K562 (cell line): Measurements from ENCODE around the gene GCNT2. TPM values are rescaled to one million over a fixed set of nuclear protein-coding genes. Genes with fewer than 3 reads are reported as not detected.

Experiments
- ATF3 ChIP-seq, 2 experiments: fragments of 450-650 bp in 1 of 2; sonication (generic) in 1 of 2; formaldehyde crosslinking in 1 of 2; IDR thresholded peaks in 1 of 2; conservative IDR thresholded peaks in 1 of 2; 2 replicates each; pipeline versions ENCODE4 v1.6.1 to v1.8.1; 2016 to 2023; ENCODE audit warnings: mild to moderate bottlenecking in 2 of 2, moderate library complexity in 2 of 2, inconsistent platforms in 1 of 2, missing genetic modification reagents in 1 of 2
- CBFA2T2 ChIP-seq: fragments of 450-650 bp; conservative IDR thresholded peaks from 2 replicates; pipeline ENCODE4 v1.6.1; 2017; ENCODE audit warnings: mild to moderate bottlenecking
- CBFA2T3 ChIP-seq: fragments of 450-650 bp; IDR thresholded peaks from 2 replicates; pipeline ENCODE4 v1.6.1; 2017
- CCNT2 ChIP-seq: IDR thresholded peaks from 2 replicates; pipeline ENCODE4 v1.6.1; 2011; ENCODE audit warnings: borderline replicate concordance, low read depth, mild to moderate bottlenecking, moderate library complexity, mixed read lengths, low read length; ENCODE audit not compliant: insufficient read length; ENCODE audit errors: extremely low read depth
- CREB1 ChIP-seq, 2 experiments: sonication (generic) in 1 of 2; formaldehyde crosslinking in 1 of 2; IDR thresholded peaks; 2 replicates each; pipeline versions ENCODE4 v1.6.1 to v1.8.0; 2012 to 2022; ENCODE audit warnings: inconsistent platforms in 1 of 2, mild to moderate bottlenecking in 1 of 2, missing genetic modification reagents in 1 of 2, moderate library complexity in 1 of 2
- HDAC8 ChIP-seq: fragments of 450-650 bp; IDR thresholded peaks from 2 replicates; pipeline ENCODE4 v1.6.1; 2016; ENCODE audit warnings: mild to moderate bottlenecking, missing genetic modification characterization, moderate library complexity, missing compliant biosample characterization
- HNRNPH1 ChIP-seq: fragments of 200-400 bp; formaldehyde crosslinking; optimal IDR thresholded peaks from 2 replicates; pipeline ENCODE3; 2017; ENCODE audit warnings: low read depth, mild to moderate bottlenecking, low read length, moderate library complexity
- KDM1A ChIP-seq, 2 experiments: fragments of 450-650 bp; IDR thresholded peaks; 2 replicates each; pipeline ENCODE4 v1.6.1; 2016; ENCODE audit warnings: mild to moderate bottlenecking in 2 of 2
- MAFK ChIP-seq: IDR thresholded peaks from 2 replicates; pipeline ENCODE4 v1.6.1; 2011; ENCODE audit warnings: low read length, improper control_type of control experiment
- MTA2 ChIP-seq: fragments of 450-650 bp; IDR thresholded peaks from 2 replicates; pipeline ENCODE4 v1.6.1; 2016; ENCODE audit warnings: low read depth
- NCOA1 ChIP-seq: fragments of 450-650 bp; IDR thresholded peaks from 2 replicates; pipeline ENCODE4 v1.6.1; 2016; ENCODE audit warnings: low read depth
- NFE2 ChIP-seq: IDR thresholded peaks from 2 replicates; pipeline ENCODE4 v1.6.1; 2014; ENCODE audit warnings: antibody characterized with exemption, low read depth
- PHB2 ChIP-seq: fragments of 450-650 bp; IDR thresholded peaks from 2 replicates; pipeline ENCODE4 v1.6.1; 2017; ENCODE audit warnings: low read depth
- POLR2A ChIP-seq: fragments of 450-650 bp; conservative IDR thresholded peaks from 2 replicates; pipeline ENCODE4 v1.6.1; 2016
- SMARCC2 ChIP-seq: fragments of 450-650 bp; IDR thresholded peaks from 2 replicates; pipeline ENCODE4 v1.6.1; 2017; ENCODE audit warnings: antibody characterized with exemption, moderate library complexity, mild to moderate bottlenecking, low read depth
- SMARCE1 ChIP-seq: fragments of 450-650 bp; IDR thresholded peaks from 2 replicates; pipeline ENCODE4 v1.7.1; 2016; ENCODE audit warnings: mild to moderate bottlenecking
- STAT5A ChIP-seq: IDR thresholded peaks from 2 replicates; pipeline ENCODE4 v1.6.1; 2012; ENCODE audit warnings: low read length, inconsistent platforms, borderline replicate concordance
- TAF9B ChIP-seq: fragments of 450-650 bp; IDR thresholded peaks from 2 replicates; pipeline ENCODE4 v1.6.1; 2018; ENCODE audit warnings: mild to moderate bottlenecking; ENCODE audit not compliant: partially characterized antibody
- ZKSCAN1 ChIP-seq: fragments of 150-350 bp; IDR thresholded peaks from 2 replicates; pipeline ENCODE4 v1.6.1; 2016; ENCODE audit warnings: low read depth, low read length
- ZNF263 ChIP-seq: sonication (generic); formaldehyde crosslinking; IDR thresholded peaks from 2 replicates; pipeline ENCODE4 v1.8.0; 2022; ENCODE audit warnings: mild to moderate bottlenecking, missing genetic modification reagents, borderline replicate concordance
- ZNF395 ChIP-seq: fragments of 200-800 bp; sonication (Bioruptor generic); IDR thresholded peaks from 2 replicates; pipeline ENCODE4 v1.6.1; 2017; ENCODE audit warnings: missing genetic modification characterization, missing compliant biosample characterization
- polyA plus RNA-seq, 8 experiments: library from polyadenylated mRNA; depleted of rRNA in 4 of 8; stranded (reverse) in 5 of 8; unstranded in 3 of 8; fragments of >200 nt; fragmentation: Nextera tagmentation in 2 of 8; fragmentation: Illumina TruSeq in 1 of 8; extraction: Ambion mirVana in 2 of 8; extraction: Trizol in 1 of 8; gene quantifications; 2 replicates each; pipeline versions ENCODE4 v1.2.1 to v1.2.3, GENCODE V29; 2011 to 2014; ENCODE audit warnings: inconsistent platforms in 1 of 8, missing spikeins in 1 of 8
- total RNA-seq, 7 experiments: library from RNA; depleted of rRNA in 6 of 7; stranded (reverse); fragments of >200 nt in 6 of 7; fragmentation: Illumina TruSeq in 2 of 7; extraction: Trizol in 2 of 7; gene quantifications; 2 replicates each; pipeline versions ENCODE4 v1.2.1 to v1.2.3, GENCODE V29; 2011 to 2021; ENCODE audit warnings: low replicate concordance in 1 of 7
- TF ChIP-seq, protein P1 (sequence below): fragments of 450-650 bp; IDR thresholded peaks from 2 replicates; pipeline ENCODE4 v1.6.1; 2016
- TF ChIP-seq, protein P2 (sequence below), 3 experiments: fragments of 200-800 bp in 1 of 3; fragments of 250-450 bp in 1 of 3; fragments of 450-650 bp in 1 of 3; sonication (Bioruptor Pico) in 1 of 3; sonication (Bioruptor generic) in 1 of 3; formaldehyde crosslinking in 1 of 3; IDR thresholded peaks; 2 replicates each; pipeline versions ENCODE4 v1.6.1 to v1.8.0; 2016 to 2022; ENCODE audit warnings: mild to moderate bottlenecking in 2 of 3, missing genetic modification characterization in 2 of 3, missing compliant biosample characterization in 1 of 3, moderate library complexity in 1 of 3

The GCNT2 gene
- total and polyA plus RNA-seq, 9 of the 15 experiments (the other 6 are each of a cell fraction or from before 2014, with no cell fraction given): 0.78 to 2.6 (median 1.6) TPM

- no peak for TF ChIP-seq HNRNPH1
- 0 out of 2 replicates have a peak, but pooled peaks have one; percentile 28 for TF ChIP-seq CREB1 (IDR thresholded peaks at IDR 0.05)
- TF ChIP-seq CREB1 (CRISPR knock-in tag; IDR thresholded peaks at IDR 0.05): no peak
- peak; percentile 89 for TF ChIP-seq CBFA2T3
- peak; percentile 66; the same call in 1 of the 2 replicates for TF ChIP-seq MAFK
- TF ChIP-seq NFE2: peak; percentile 80
- no peak for TF ChIP-seq POLR2A
- TF ChIP-seq, protein P1, sequence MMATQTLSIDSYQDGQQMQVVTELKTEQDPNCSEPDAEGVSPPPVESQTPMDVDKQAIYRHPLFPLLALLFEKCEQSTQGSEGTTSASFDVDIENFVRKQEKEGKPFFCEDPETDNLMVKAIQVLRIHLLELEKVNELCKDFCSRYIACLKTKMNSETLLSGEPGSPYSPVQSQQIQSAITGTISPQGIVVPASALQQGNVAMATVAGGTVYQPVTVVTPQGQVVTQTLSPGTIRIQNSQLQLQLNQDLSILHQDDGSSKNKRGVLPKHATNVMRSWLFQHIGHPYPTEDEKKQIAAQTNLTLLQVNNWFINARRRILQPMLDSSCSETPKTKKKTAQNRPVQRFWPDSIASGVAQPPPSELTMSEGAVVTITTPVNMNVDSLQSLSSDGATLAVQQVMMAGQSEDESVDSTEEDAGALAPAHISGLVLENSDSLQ: peak; percentile 76
- TF ChIP-seq ZNF263 (CRISPR knock-in tag): no peak; the same call in 1 of the 2 replicates
- TF ChIP-seq, protein P2, sequence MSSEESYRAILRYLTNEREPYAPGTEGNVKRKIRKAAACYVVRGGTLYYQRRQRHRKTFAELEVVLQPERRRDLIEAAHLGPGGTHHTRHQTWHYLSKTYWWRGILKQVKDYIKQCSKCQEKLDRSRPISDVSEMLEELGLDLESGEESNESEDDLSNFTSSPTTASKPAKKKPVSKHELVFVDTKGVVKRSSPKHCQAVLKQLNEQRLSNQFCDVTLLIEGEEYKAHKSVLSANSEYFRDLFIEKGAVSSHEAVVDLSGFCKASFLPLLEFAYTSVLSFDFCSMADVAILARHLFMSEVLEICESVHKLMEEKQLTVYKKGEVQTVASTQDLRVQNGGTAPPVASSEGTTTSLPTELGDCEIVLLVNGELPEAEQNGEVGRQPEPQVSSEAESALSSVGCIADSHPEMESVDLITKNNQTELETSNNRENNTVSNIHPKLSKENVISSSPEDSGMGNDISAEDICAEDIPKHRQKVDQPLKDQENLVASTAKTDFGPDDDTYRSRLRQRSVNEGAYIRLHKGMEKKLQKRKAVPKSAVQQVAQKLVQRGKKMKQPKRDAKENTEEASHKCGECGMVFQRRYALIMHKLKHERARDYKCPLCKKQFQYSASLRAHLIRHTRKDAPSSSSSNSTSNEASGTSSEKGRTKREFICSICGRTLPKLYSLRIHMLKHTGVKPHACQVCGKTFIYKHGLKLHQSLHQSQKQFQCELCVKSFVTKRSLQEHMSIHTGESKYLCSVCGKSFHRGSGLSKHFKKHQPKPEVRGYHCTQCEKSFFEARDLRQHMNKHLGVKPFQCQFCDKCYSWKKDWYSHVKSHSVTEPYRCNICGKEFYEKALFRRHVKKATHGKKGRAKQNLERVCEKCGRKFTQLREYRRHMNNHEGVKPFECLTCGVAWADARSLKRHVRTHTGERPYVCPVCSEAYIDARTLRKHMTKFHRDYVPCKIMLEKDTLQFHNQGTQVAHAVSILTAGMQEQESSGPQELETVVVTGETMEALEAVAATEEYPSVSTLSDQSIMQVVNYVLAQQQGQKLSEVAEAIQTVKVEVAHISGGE (CRISPR knock-in tag; IDR thresholded peaks at IDR 0.05): peak in 1 of 3 experiments; percentile 58; a peak in 1 of 6 replicates
- TF ChIP-seq HDAC8 (tag): no peak
- peak; percentile 42; the same call in 1 of the 2 replicates for TF ChIP-seq PHB2
- TF ChIP-seq KDM1A (IDR thresholded peaks at IDR 0.05): peak; percentile 49; a peak in 2 of 4 replicates
- TF ChIP-seq STAT5A: peak; percentile 53; the same call in 1 of the 2 replicates
- TF ChIP-seq ZNF395 (CRISPR knock-in tag): 0 out of 2 replicates have a peak, but pooled peaks have one; percentile 47
- peak; percentile 54 for TF ChIP-seq SMARCE1
- peak; percentile 35 for TF ChIP-seq CCNT2
- peak; percentile 29 for TF ChIP-seq TAF9B
- TF ChIP-seq MTA2: peak; percentile 59
- TF ChIP-seq CBFA2T2: peak; percentile 81
- peak; percentile 60; the same call in 1 of the 2 replicates for TF ChIP-seq ZKSCAN1
- TF ChIP-seq SMARCC2: 0 out of 2 replicates have a peak, but pooled peaks have one; percentile 30
- peak; percentile 34; the same call in 1 of the 2 replicates for TF ChIP-seq NCOA1
- peak; percentile 61; the same call in 1 of the 2 replicates for TF ChIP-seq ATF3 (IDR thresholded peaks at IDR 0.05)
- TF ChIP-seq ATF3 (CRISPR knock-in tag; conservative IDR thresholded peaks at IDR 0.05): no peak
These were observed 119.3 kb downstream of the GCNT2 start (continued) for GRCh38 chr6:10640412-10640811.
